Stimulated activated CD4-positive, alpha-beta T cell treated with anti-CD3 and anti-CD28 coated beads, Interleukin-4, amount 100 ng/mL, for 1 hour (primary cell): ENCODE results near the gene TUBAL3.
A peak's percentile ranks its signal among the peaks of the same experiment; 100 is the strongest.

ENCODE experiments used
- DNase-seq: peaks from one replicate; pipeline ENCODE4 v3.0.0-alpha.2; 2020

TUBAL3 gene

DNA sequence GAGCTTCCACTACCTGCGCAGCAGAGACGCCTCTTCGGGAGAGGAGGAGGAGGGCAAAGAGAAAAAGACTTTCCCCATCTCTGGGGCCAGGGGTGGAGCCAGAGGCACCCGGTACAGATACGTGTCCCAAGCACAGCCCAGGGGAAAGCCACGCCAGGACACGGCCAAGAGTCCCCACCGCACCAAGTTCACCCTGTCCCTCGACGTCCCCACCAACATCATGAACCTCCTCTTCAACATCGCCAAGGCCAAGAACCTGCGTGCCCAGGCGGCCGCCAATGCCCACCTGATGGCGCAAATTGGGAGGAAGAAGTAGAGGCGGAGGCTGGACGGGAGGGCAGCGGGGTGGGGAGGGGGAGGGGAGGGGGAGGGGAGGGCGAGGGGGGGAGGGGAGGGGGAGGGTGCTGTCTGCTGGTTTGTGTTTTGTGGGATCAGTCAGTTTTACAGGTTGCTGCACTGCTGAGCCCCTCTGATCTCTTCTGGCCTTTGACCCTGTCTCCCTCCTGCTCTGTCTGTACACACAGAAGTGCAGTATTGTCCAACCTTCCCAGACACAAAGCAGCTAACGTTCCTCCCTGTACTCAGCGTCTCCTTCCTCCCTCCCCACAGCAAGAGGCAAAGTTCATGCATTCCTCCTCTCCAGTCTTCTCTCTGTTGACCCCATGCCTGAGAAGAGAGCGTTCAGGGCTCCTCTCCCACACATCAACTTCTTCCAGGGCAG lies 30.6 kb downstream of the TUBAL3 start:
- no peak for DNase-seq

DNA sequence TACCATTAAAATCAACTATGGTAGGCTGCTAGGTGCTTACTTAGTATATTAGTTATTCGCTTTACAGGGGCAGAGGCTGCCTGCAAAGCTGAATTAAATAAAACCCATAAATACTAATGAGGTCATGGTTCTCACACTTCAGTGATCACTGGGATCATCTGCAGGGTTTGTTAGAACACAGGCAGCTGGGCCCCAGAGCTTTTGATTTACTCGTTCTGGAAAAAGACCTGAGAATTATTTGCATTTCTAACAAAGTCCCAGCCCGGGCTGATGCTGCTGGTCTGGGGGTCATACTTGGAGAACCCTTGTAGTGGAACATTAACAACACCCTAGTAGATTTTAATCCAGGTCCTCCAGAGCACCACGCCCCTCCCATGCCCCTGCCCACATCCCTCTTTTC lies 31.3 kb downstream of the TUBAL3 start:
- no peak for DNase-seq

DNA sequence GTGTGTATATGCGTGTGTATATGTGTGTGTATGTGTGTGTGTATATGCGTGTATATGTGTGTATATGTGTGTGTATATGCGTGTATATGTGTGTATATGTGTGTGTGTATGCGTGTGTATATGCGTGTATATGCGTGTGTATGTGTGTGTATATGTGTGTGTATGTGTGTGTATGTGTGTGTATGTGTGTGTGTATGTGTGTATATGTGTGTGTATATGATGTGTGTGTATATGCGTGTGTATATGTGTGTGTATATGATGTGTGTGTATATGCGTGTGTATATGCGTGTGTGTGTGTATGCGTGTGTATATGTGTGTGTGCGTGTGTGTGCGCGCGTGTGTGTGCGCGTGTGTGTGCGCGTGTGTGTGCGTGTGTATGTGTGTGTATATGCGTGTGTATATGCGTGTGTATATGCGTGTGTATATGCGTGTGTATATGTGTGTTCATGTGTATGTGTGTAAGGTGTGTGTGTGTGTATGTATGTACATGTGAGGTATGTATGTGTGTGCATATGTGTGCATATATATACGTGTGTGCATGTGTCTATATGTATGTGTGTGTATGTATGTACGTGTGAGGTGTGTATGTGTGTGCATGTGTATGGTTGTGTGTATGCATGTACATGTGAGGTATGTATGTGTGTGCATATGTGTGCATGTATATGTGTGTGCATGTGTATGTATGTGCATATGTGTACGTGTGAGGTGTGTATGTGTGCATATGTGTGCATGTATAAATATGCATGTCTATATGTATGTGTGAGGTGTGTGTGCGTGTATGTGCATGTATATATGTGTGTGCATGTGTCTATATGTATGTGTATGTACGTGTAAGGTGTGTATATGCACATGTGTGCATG lies 33.9 kb downstream of the TUBAL3 start:
- DNase-seq: no peak

DNA sequence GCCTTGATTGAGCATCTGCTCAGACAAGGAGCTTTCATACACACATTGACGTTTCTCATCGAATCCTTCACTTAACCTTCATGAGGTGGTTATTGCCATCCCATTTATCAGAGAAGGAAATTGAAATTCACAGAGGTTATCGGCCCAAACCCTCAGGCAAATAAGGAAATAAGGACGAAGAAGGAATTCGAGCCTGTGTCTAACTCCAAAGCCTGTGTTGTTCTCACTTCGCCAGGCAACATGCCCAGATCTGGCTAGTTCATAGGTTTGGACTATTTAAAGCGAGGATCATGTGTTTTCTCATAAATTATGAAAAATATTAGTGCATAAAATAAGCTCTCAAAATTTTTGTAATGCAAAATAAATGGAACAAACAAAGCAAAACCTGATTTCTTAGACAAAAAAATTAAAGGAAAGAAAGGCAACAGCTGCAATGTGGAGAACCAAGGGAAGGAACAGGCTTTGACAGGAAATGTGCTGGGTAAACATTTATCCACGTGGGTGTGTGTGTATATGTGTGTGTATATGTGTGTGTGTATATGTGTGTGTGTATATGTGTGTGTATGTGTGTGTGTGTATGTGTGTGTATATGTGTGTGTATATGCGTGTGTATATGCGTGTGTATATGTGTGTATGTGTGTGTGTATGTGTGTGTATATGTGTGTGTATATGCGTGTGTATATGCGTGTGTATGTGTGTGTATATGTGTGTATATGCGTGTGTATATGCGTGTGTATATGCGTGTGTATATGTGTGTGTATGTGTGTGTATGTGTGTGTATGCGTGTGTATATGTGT lies 35.1 kb downstream of the TUBAL3 start:
- no peak for DNase-seq

DNA sequence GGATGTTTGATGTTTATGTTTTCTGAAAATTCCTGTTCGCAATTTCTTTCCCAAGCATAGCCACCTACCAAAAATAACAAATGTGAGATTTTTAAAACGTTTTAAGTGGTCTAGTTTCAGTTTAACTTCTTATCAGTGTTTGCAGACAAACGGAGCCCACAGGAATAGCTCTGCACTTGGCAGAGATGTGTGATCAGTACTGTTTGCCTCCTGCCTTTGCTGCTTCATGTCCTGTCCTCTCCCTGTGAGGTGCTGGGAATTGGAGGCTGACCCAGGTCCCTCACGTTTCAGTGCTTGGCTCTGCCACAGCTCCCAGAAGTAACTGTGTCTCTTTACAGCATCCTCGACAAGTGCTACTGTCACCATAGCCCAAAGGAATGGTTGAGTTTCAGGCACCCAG lies 38.7 kb downstream of the TUBAL3 start:
- no peak for DNase-seq

DNA sequence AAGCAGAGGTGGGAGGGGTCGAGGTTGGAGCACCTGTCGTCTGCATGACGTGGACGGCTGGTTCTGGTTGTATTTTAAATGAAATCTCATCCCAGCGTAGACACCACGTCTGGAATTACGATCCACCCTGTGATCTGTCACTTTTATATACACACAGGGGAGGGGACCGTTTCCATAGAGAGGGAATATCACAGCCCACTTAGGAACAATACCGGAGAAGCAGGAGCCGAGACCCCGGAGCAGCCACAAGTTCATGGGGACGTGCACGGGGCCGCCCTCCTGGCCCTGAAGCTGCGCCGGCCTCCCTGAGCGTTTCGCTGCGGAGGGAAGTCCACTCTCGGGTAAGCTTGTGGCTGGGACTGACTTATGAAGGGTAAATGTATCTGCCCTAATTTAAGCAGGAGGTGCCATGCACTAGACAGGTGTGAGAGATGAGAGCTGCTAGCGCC lies 39.7 kb downstream of the TUBAL3 start, which contains the start of gene UCN3:
Gene UCN3, plus strand, starts transcription at position 77 of the 449 bp plus-strand sequence. CDS start 8,755 bp downstream, outside the sequence.
- DNase-seq: no peak

DNA sequence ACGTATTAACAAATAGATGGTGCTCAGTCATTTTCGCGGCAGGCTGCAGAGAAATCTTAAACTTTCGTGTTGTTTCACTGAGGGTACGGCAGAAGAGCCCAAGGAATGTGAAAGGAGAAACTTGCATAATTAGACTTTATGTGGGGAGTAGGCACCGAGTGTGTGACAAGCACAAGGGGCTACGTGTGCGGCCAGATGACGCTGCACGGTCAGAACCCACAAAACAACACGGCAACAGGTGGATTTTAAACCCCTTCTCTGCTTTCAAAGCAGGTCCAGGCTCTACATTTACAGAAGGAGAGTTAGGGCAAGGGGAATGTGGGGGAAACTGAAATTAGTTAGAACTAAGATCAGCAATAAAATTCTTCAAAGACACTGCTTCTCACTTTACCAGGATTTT lies 40.3 kb downstream of the TUBAL3 start:
- DNase-seq: no peak

DNA sequence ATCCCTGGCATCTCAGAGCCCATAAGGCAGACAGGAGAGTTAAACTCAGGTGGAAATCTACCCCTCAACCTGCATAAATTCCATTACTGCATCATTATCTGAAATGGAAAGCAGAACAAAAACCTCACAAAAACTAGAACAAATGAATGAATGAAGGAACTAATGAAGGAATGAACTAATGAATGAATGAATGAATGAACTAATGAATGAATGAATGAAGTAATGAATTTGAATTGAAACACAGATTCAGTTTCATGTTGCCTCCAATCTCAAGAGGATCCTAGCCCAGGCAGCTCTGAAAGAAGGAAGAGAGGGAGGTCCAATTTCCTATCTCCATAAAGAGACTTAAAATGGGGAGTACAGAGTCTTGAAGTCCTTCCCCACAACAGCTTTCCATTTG lies 41.8 kb downstream of the TUBAL3 start:
- no peak for DNase-seq

DNA sequence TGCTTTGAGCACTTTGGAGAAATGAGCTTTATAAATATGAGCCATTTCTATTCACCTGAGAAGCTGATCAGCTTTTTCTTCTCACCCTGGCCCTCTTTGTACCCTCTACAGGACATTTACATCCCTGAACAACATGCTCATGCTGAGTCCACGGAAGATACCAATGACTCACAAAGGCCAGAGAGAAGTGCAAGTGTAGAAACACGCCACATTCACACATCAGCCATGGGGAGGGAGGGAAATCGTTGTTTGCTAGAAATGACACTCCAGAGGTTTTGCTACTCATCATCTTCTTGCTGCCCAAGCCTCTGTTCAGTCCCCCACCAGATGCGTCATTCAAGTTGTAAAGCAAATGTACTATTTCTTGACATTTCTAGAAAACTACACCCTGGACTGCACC lies 42.7 kb downstream of the TUBAL3 start:
- no peak for DNase-seq

DNA sequence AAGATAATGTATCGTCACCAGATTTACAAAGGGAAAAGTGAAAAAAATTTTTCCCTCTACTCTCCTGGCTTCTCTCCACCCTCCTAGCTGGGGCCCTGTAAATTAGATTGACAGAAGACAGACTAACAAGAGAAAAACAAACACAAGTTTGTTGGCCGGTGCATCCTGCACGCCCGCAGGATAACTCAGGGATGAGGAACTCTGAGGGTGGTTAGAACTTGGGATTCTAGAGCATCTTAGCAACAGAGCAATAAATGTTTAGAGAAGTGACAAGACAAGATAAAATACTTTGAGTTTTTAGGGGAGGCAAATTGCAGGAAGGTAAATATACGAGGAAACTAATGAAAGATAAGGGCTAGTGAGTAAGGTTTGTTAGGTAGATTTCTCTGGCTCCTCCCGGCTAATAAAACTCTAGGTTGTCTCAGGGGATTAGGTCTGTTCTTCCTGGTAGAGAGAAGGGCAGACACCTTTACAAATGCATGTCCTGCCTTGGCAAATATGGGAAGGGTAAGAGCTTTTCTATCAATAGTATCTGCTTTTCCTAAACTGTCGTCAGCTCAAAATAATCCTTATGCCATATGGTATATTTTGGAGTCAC lies 44.2 kb downstream of the TUBAL3 start:
- DNase-seq: no peak

DNA sequence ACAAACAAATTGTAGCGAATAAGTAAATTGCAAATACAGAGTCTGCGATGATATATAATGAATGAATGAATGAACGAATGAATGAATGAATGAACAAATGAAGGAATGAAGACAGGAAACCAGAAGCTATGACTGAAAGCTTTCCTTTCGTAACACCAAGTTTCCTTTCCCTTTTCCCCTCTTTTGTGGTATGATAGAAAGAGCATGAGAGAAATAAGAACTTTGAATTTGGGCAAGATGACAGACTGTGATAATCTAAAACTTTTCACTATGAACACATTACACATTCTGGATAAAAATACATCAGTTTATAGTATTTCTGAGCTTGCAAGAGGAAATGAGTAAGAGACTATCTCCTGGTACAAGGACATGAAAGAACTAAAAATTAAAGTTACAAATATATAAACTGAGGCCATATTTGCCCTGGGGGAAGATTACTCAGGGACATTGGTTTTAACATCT lies 48.3 kb downstream of the TUBAL3 start:
- DNase-seq: no peak

DNA sequence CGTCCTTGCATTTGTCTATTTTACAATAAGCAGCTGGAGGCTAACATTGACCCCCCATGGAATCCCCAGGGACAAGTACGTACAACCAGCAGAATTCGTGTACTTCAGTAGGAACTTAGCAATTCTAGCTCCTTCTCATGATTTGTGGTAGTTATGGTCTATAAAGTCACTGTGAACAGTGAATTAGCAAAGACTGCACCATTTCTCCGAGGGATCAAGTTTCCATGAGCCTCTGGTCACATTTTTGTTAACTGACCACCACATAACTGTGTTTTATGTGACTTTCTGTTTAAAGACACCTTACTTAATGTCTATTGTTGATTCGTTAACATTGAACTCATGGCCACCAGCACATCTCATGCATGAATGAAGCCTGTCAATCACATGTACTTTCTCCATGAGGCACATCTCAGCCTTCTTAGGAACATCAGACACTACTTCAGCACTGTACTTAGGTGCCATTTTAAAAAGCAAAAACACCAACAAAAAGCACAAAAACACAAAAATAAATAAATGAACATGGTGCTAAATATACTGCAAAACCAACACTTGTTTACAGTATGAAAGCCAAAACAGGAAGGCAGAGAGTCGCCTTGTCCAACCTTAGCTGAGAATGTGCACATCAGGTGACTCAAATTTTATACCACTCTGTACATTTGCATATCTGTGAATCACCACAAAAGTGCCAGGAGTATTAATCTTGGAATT lies 48.9 kb downstream of the TUBAL3 start:
- DNase-seq: no peak

DNA sequence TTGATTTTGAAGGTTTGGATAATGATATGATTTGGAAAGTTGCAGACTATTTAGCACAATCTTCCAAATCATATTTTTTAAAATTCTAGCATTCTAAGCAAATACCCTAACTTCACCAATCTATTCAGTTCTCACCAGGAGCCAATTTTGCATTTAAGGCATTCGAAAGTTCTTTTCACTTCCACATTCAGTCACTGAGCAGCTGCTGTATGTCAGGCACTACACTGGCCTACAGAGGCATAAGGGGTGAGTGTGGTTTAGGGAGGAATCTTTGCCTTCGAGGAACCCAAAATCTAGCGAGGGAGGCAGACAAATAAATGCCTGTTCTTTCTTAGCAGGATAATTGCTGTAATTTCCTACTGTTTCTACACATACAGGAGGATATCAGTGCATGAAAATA lies 50.6 kb downstream of the TUBAL3 start:
- no peak for DNase-seq

DNA sequence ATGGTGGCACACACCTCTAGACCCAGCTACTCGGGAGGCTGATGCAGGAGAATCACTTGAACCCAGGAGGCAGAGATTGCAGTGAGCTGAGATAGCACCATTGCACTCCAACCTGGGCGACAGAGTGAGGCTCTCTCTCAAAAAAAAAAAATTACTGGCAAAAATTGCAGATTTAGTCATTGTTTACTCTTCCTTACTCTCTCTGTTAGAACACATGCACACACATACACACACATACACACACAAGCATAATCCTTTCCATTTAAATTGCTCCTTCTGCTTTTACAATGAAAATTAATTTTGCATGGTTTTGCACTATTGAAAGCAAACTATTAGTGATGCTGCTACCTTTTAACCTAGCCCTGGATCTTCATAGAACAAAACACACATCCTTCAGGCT lies 55.3 kb downstream of the TUBAL3 start:
- no peak for DNase-seq

DNA sequence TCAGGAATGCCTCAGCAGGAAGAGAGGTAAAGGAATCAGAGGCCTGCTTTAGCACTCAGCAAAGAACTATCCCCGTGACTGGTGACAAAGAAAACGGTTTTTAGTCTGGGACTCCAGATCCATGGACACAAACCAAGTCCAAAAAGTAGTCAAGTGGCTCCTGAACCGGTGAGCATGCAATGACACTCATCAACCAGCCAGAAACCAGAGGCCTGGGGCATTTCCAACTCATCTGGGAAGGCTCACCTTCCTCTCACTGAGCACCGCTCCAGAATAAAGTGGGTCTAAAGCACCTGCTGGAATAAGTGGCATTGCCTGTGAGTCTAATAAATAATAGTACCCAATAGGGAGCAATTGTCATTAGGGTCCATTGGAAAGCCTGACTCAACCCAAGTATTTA lies 57.7 kb downstream of the TUBAL3 start:
- no peak for DNase-seq

DNA sequence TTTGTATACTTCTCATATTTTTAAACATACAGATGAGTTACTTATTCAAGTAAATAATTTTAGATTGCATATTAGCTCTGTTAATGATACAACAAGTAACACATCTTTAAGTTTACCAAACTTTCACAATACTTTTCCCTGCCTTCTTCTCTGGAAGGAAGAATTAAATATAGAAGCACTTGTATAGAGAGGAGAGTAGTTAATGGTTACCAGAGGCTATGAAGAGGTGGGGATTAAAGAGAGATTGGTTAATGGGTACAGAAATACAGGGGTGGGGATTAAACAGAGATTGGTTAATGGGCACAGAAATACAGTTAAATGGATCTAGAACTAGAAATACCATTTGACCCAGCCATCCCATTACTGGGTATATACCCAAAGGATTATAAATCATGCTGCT lies 59.9 kb downstream of the TUBAL3 start:
- no peak for DNase-seq

DNA sequence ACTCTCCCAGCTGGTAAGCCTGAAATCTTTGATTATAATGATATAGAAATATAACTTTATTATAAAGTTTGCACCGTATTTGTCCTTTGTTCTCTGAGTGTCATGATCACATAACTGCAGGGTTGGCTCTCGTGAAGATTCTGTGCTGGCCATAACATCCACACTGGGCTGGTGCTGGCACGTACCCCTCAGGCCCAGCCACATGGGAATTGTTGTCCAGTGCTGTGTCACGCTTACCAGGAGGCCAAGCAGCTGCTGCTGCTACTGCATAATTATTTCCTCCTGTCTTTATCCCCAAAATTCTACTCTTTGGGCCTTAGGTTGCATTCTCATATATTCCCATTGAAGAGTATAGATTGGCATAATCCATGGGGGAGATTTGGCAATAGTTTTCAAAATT lies 60.6 kb downstream of the TUBAL3 start:
- no peak for DNase-seq

DNA sequence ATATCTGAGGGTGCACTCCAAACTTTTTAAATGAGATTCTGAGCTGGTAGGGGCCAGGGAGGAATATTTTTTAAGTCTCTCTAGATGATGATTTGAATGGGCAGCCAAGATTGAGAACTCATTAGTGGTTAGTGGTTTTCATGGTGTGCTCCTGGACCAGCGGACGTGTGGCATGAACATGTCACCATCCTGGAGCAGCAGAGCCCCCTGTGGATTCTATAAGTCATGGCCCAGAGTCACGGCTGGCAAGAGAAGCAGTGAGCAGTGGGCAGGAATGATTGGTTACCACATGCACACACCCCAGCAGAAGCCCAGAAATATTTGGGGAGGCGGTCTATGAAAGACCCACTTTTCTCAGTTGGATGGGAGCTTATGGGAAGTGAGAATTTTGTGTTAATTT lies 61.1 kb downstream of the TUBAL3 start:
- peak; percentile 6 for DNase-seq
